ENCODE measurements around the gene LINGO3. TPM values are rescaled to one million over a fixed set of nuclear protein-coding genes. Genes with fewer than 3 reads are reported as not detected.

Gene LINGO3
- total RNA-seq, 6 experiments from 2014 or later: not detected

DNA sequence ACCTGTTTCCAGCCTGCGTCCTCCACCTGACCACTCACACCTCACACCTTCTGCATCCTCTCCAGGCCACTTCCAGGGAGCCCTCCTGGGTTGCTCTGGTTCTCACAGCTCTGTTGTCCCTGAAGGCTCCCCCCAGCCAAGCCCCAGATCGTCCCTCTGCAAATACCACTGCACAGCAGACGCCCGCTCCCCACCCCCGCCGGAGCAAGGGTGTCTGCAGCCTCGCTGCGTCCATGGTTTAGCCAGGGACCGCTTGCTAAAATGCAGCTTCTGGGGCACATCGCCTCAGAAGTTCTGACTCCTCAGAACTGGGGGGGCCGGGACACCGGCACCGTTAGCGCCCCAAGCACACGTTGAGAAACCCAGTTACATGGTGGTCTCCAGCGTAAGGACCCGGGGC lies 983 bp downstream of the LINGO3 start:
- TF ChIP-seq, protein P1, sequence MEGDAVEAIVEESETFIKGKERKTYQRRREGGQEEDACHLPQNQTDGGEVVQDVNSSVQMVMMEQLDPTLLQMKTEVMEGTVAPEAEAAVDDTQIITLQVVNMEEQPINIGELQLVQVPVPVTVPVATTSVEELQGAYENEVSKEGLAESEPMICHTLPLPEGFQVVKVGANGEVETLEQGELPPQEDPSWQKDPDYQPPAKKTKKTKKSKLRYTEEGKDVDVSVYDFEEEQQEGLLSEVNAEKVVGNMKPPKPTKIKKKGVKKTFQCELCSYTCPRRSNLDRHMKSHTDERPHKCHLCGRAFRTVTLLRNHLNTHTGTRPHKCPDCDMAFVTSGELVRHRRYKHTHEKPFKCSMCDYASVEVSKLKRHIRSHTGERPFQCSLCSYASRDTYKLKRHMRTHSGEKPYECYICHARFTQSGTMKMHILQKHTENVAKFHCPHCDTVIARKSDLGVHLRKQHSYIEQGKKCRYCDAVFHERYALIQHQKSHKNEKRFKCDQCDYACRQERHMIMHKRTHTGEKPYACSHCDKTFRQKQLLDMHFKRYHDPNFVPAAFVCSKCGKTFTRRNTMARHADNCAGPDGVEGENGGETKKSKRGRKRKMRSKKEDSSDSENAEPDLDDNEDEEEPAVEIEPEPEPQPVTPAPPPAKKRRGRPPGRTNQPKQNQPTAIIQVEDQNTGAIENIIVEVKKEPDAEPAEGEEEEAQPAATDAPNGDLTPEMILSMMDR (IDR thresholded peaks at IDR 0.05): no peak
- TF ChIP-seq POLR2A (IDR thresholded peaks at IDR 0.05): no peak
- intact Hi-C loops (cut with DNase I): no loop called here
- no peaks in the 10 kb centered on the region for H3K4me1 ChIP-seq
- H3K36me3 ChIP-seq: no peaks in the 10 kb centered on the region
- no peak overlapping the region for H3K27ac ChIP-seq
- no peak overlapping the region for H3K4me3 ChIP-seq
- no peaks in the 10 kb centered on the region for H3K27me3 ChIP-seq
- H3K9me3 ChIP-seq: no peaks in the 10 kb centered on the region
- whole genome bisulfite sequencing (ENCODE audit: insufficient coverage, low coverage, low lambda C conversion rate, missing lambda C conversion rate): 66% methylated on average over 9 of the region's 17 CpGs
- no peak for ATAC-seq
- DNase-seq: no peak

DNA sequence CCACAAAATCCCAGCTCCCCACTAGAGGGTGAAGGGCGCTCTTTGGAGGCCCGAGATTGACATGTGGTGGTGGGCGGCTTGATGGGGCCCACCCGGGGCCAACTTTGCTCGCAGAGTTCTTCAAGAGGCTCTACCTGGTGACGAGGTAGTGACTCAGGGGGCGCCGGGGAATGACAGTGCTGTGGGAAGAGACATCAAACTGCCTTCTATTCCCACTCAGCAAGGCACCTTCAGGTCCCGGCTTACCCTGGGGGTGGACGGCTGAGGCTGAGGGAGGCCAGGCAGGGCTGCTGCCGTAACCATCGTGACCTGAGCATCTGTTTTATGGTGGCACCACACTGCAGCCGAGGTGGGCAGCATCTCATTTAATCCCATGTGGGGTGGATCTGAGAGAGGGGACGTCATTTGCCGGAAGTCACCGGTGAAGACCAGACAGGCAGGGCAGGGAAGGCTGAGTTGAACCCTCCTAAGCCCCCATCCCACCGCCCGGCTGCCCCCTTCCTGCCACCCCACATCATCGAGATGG lies 1.6 kb downstream of the LINGO3 start:
- Histone ChIP-seq H3K27me3 (no peaks in the 10 kb centered on the region), H3K36me3 (no peaks in the 10 kb centered on the region), H3K27ac (no peak overlapping the region), H3K9me3 (no peaks in the 10 kb centered on the region), H3K4me1 (no peaks in the 10 kb centered on the region), H3K4me3 (no peak overlapping the region)
- TF ChIP-seq, protein P1 (IDR thresholded peaks at IDR 0.05): no peak
- TF ChIP-seq POLR2A (IDR thresholded peaks at IDR 0.05): no peak
- DNase-seq: no peak
- ATAC-seq: no peak
- WGBS (ENCODE audit: insufficient coverage, low coverage, low lambda C conversion rate, missing lambda C conversion rate): no CpG with 5 or more reads among the region's 19 CpGs
- intact Hi-C loops (cut with DNase I): no loop called here

DNA sequence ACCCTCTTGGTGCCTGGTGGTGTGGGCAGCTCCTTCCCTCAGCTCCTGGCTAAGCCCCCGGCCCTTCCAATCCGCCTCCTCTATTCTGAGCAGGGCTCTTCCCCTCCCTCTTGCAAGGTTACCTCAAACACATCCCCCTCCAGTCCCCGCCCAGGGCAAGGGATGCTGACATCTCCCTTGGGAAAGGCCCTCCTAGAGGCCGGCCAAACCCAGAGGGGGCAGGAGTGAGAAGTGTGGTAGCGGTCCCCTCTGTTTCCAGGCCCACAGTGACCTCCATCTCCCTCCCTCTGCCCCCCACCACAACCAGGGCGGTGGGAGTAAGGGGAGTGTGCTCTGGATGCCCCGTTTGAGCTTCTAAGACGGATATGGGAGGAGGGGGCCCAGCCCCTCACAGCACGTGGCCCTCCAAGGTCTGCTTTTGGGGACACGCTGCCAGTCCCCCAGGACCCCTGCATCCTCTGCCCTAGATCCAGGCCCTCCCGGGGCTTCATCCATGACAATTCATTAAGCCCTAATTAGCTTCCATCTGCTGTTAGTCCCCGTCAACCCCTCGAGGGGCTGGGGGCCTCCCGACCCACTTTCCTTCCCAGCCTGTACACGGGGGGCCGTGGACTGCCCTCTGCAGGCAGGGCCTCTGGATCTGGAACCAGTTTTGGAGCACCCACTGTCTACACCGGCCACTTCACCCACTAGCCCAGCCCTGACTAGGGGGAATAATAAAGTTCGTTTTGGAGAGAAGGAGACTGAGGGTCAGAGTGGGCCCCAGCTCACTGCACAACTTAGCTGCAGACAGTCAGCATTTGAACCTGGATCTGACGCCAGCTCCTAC lies 2.3 kb downstream of the LINGO3 start:
- H3K27me3 ChIP-seq: no peaks in the 10 kb centered on the region
- no peak for ATAC-seq
- H3K4me3 ChIP-seq: no peak overlapping the region
- no peaks in the 10 kb centered on the region for H3K9me3 ChIP-seq
- H3K36me3 ChIP-seq: no peaks in the 10 kb centered on the region
- H3K4me1 ChIP-seq: no peaks in the 10 kb centered on the region
- no peak overlapping the region for H3K27ac ChIP-seq
- intact Hi-C loops (cut with DNase I): no loop called here
- no peak for DNase-seq
- 53% methylated on average over 4 of the region's 19 CpGs for WGBS (ENCODE audit: insufficient coverage, low coverage, low lambda C conversion rate, missing lambda C conversion rate)
- no peak for TF ChIP-seq POLR2A (IDR thresholded peaks at IDR 0.05)
- TF ChIP-seq, protein P1 (IDR thresholded peaks at IDR 0.05): no peak

DNA sequence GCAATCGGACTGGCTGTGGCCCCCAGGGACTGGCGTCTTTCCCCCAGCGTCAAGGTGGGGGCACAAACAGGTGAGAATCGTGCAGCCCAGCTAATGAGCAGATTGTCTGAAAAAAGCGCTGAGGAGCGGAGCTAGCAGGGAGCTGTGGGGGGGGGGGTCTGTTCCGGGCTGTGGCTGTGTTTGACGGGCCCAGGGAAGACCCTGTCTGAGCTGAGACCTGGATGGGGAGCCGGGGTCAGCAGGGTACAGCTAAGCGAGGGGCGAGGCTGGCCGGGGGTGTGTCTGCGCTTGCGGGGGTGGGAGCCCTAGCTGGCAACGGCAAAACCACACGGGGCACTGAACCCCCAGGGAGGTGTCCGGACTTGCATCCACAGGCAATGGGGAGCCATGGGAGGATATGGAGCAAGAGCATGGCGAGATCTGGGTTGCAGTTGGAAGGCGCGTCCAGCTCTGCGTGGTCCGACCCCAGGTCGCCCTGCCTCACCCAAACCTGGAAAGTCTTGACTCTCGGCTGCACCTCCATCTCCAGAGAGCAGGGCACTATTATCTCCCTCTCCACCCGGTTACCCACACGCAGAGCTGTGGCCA lies 4.6 kb downstream of the LINGO3 start:
- WGBS (ENCODE audit: insufficient coverage, low coverage, low lambda C conversion rate, missing lambda C conversion rate): 52% methylated on average over 16 of the region's 26 CpGs
- no peak for ATAC-seq
- Histone ChIP-seq H3K27ac (no peak overlapping the region), H3K4me1 (no peaks in the 10 kb centered on the region), H3K36me3 (no peaks in the 10 kb centered on the region), H3K27me3 (no peaks in the 10 kb centered on the region), H3K9me3 (no peaks in the 10 kb centered on the region), H3K4me3 (no peak overlapping the region)
- DNase-seq: no peak
- TF ChIP-seq, protein P1 (IDR thresholded peaks at IDR 0.05): no peak
- no peak for TF ChIP-seq POLR2A (IDR thresholded peaks at IDR 0.05)
- intact Hi-C loops (cut with DNase I): no loop called here
